Body of pancreas (tissue), 4 donors: Measurements from ENCODE around the gene ZNF343.

Experiments used
- CTCF ChIP-seq, 7 experiments: fragments of 450-650 bp in 4 of 7; fragments of 200-600 bp in 3 of 7; sonication (generic) in 3 of 7; IDR thresholded peaks; one replicate each; pipeline ENCODE4 v1.5.1; 2016 to 2019; ENCODE audit warnings: antibody characterized with exemption in 7 of 7
- POLR2A ChIP-seq, 3 donors: fragments of 450-650 bp; IDR thresholded peaks; one replicate each; pipeline ENCODE4 v1.6.1; 2016; ENCODE audit warnings: antibody characterized with exemption in 3 of 3, mild to moderate bottlenecking in 2 of 3

GRCh38 chr20:2460752-2461424 lies 47.8 kb downstream of the ZNF343 start:
- TF ChIP-seq CTCF (IDR thresholded peaks at IDR 0.05) (no peak), POLR2A (IDR thresholded peaks at IDR 0.05) (no peak)
